HG02678 (cell line): ENCODE results near the gene IGFLR1.

Experiments used
- ATAC-seq: cut with Tn5 transposase; IDR thresholded peaks from one replicate; pipeline ENCODE4 v1.9.1; 2021; ENCODE audit warnings: mild to moderate bottlenecking, moderate library complexity; ENCODE audit not compliant: unreplicated experiment

The IGFLR1 gene

DNA sequence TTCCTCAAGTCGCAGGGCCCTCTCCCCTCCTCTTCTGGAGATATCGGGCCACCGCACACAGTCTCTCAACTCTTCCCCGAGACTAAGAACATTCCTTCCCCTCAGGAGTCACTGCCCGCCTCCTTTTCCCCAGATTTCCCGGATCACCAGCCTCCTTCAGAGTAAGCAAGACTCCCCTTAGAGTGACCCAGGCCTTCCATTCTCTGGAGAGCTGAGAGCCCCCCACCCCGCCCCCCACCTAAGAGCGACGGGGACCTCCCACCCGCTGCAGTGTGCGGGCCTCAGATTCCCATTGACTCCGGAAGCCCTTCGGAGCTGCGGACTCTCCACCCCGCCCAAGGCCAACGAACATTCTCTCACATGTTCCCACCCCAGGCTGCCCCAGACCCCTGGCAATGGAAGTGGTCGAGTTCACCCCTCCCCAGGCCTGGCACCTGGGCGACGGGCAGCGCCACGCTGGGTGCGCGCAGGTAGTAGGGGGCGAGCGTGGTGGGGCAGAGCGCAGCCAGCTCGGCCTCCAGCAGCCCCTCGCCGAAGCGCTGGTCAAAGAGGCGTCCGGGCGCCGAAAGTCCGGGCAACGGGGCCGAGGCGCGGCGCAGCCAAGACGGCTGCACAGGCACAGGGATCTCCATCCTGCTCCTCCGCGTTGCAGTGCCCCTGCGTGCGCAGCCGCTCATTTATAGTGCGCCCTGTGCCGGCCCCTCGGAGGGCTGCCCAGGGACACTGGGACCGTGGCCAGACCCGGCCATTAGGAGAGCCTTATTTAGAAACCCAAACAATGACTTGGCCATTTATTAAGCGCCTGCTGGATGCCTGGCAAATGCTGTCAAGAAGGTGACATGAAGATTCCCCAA, 14.4 kb upstream of the IGFLR1 start, which contains the start of gene HSPB6:
Gene HSPB6 (minus strand): TSS at position 653 of the 854 bp plus-strand sequence. CDS start 21 bp downstream, at position 632.
- ATAC-seq, result no peak

DNA sequence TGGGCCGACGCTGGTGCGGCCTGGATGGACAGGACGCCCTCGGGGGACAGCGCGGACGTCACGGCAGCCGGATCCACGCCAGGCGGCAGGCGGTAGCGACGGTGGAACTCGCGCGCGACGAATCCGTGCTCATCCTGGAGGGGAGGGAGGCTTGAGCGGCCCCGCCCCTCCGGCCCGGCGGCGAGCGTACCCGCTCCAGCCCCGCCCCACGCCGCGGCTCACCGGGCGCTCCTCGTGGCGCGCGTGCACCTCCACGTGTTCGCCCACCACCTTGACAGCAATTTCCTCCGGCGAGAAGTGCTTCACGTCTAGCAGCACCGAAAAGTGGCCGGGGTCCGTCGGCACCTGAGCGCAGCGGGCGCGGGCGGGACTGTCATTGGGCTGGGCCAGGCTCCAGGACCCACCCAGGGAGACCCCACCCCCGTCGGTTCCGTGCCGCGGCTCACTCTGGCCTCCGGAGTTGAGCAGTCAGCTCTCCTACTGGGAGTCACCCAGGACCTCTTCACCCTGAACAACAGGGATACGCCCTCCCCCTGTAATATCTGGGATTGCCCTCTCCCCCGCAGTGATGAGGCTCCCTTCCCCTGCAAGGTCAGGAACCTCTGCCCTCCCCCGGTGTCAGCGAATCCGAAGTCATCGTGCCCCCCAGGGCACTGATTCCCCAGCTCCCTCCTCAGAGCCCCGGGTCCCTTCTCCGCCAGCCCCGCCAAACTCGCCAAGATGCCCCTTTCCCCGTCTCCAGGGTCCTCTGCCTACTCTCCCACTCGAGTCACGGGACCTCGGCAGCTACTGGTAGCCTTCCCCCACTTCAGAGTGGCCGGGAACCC, 13.5 kb upstream of the IGFLR1 start:
- no peak for ATAC-seq

GRCh38 chr19:35755131-35755549, 12.9 kb upstream of the IGFLR1 start:
- ATAC-seq, result no peak

DNA sequence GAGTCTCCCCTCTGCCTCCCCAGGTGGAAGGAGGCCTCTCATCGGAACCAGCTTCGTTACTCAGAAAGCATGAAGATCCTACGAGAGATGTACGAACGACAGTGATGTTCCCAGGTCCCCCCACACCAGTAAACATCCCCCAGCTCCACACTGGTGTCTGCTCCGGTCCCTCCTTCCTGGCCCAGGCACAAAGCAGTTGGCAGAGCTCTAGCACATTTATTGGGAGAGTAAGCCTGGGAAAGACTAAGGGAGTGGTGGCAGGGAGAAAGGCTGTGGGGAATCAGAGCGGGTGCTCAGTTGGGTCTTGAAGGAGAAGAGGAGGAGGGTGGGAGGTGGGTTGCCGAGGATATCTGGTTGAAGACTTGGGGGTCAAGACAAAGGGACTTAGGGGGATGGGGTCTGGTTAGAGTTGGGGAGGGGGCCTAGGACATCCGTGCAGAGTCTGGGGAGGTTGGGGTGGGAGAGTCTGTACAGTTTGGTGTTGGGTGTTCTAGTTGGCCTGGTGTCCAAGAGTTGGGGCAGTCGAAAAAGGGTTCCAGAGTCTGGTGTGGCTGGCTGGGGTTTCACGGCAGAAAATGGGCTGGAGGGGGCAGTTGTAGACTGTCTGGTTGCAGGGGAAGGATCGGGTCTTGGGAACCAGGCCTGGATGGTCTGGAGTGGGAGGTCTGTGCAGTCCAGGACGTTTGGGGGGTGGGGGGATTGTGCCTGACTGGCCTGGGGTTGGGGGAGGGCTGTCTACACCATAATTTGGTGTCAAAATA, 12.3 kb upstream of the IGFLR1 start:
- ATAC-seq, result no peak

GRCh38 chr19:35753634-35754369, 11.6 kb upstream of the IGFLR1 start:
- ATAC-seq, result no peak

DNA sequence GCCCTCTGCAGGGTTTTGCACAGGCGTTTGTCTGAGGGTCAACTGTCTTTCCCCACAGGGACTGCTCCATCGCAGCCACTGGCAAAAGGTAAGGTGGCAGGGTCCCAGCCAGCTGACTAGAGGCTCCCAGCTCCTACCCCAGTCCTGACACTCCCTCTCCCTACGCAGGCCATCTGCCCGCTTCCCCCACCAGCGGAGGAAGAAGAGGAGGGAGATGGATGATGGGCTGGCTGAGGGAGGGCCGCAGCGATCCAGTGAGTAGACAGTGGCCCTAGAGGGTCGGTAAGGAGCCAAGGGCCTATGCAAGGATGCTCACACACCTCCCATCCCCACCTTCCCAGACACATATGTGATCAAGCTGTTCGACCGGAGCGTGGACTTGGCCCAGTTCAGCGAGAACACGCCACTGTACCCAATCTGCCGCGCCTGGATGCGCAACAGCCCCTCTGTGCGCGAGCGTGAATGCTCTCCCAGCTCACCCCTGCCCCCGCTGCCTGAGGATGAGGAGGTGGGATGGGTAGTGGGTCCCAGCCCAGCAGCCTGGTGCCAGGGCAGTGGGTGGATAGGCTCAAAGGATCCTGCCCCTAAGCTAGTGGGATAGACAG, 10.6 kb upstream of the IGFLR1 start:
- no peak for ATAC-seq

- ATAC-seq, result no peak
Observed at GRCh38 chr19:35751839-35752745, 9.8 kb upstream of the IGFLR1 start.

- ATAC-seq, result no peak
Observed at GRCh38 chr19:35750167-35750566, 7.9 kb upstream of the IGFLR1 start.

DNA sequence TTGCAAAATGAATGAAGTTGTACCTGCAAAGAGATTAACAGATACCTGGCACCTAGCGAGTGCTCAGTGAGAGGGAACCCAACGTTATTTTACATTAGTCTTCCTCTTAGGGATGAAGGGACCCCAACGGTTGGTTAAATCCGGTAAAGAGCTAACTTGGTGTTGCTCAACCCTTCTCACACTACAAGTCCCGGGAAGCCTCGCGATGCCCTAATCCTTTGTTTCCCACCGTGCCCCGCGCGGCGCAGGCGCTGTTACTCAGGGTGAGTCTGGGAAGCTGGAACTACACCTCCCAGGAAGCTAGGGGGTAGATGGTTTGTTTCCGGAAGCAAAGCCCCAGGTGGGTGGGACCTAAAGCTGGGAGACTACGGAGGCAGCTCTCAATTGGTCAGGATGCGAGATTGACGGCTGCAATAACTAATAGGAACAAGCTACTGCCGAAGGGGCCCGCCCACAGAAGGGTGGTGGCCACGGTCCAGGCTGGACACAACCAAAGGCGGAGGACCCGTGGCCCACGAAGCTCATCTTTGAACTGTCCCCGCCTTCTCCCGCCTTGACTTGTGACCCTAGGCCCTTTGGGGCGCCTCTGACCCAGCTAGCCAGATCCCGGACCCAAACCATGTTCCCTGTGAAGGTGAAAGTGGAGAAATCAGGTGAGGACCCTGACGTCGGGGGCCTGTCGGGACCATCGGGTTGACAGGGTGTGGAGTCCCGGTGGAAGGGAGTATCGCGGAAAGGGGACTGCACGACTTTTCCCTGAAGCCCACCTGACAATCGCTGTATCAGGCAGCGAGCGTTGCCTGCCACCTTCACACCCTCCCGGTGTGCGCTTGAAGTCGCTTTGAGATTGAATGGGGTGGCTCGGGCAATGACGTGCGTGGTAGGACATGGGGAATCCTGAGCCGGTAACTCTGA, 6.1 kb upstream of the IGFLR1 start, which contains the start of gene LIN37:
Gene LIN37 (plus strand): TSS at position 471 of the 915 bp plus-strand sequence. CDS start 149 bp downstream, at position 620.
- ATAC-seq, result peak; percentile 80

- no peak for ATAC-seq
Observed at GRCh38 chr19:35746531-35746930, 4.3 kb upstream of the IGFLR1 start.

GRCh38 chr19:35746087-35746462, 3.8 kb upstream of the IGFLR1 start:
- no peak for ATAC-seq

GRCh38 chr19:35745328-35746086, 3.3 kb upstream of the IGFLR1 start, which contains the start of the genes PSENEN and U2AF1L4:
PSENEN (plus strand) TSS chr19:35745651; CDS start chr19:35745931, 280 bp downstream.
U2AF1L4 (minus strand) TSS chr19:35745418; CDS start chr19:35745391, 27 bp downstream.
- ATAC-seq, result peak; percentile 39

GRCh38 chr19:35744430-35745327, 2.4 kb upstream of the IGFLR1 start:
- ATAC-seq, result peak; percentile 27

DNA sequence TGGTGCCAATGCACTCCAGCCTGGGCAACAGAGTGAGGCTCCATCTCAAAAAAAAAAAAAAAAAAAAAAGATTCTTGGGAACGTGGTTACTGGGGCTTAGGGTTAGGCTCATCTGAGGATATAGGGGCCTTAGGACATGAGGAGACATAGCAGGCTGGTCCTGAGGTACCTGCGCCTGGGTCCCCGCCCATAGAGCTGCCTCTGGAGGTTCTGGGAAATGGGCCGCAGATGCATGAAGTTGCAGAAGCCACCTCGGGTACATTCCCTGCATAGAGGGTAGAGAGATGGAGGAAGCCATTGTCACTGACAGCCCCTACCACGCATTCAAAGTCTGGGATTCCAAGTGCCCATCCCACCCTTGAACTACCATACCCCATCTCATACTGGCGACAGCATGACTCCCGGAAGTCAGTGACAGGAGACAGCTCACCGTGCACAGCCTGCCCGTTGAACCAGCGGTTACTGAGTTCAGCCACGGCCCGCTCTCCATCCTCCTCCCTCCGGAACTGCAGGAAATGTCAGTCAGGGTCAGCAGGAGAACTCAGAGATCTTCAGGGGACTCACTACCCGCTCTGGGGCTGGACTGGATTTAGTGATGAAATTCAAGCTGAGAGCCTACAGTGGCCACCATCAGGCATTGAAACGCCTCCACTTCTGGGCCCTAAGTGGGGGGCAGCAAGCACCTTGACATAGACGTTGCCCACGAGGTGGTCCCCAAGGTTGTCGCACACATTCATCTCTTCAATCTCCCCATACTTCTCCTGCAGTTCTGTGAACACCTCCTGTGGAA, 1.6 kb upstream of the IGFLR1 start:
- no peak for ATAC-seq

DNA sequence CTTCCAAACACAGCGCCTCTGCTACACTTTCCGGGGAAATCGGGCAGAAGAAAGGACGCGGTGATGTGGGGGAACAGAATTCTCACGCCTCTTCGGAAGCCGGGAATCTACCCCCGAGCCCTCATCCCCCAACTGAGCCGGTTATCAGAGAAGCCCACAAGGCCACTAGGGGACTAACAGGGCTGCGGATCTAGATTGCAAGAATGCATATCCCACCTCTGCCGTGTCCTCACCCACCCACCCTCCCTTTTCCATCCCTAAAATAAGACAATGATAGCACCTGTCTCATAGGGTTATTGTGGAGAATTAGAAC, 1.1 kb downstream of the IGFLR1 start:
- ATAC-seq, result no peak
